Stimulated activated CD4-positive, alpha-beta T cell treated with anti-CD3 and anti-CD28 coated beads, Interleukin-1b, Interleukin-23, amount 100 ng/mL, for 1 hour (primary cell): ENCODE data around the gene IL15RA.
"Not testable (repeated sequence)": the region's sequence is repeated elsewhere in the genome, so short reads cannot be mapped to it uniquely, and the experiment has no call there.

Experiments used
- DNase-seq, 2 donors: peaks; one replicate each; pipeline ENCODE4 v3.0.0-alpha.2; 2020; ENCODE audit warnings: low read depth in 2 of 2

The IL15RA gene

GRCh38 chr10:5951167-5951711 lies 26.1 kb downstream of the IL15RA start:
- DNase-seq = no peak

GRCh38 chr10:5949009-5949759 lies 28.2 kb downstream of the IL15RA start:
- no peak for DNase-seq

GRCh38 chr10:5948208-5948585 lies 29.1 kb downstream of the IL15RA start:
- no peak for DNase-seq

- DNase-seq = no peak
Measured at GRCh38 chr10:5947471-5948207, 29.7 kb downstream of the IL15RA start.

GRCh38 chr10:5946786-5947185 lies 30.6 kb downstream of the IL15RA start:
- no peak for DNase-seq

GRCh38 chr10:5946419-5946775 lies 30.9 kb downstream of the IL15RA start:
- DNase-seq = not testable (repeated sequence)

GRCh38 chr10:5945561-5946418 lies 31.6 kb downstream of the IL15RA start:
- DNase-seq = no peak

- DNase-seq = no peak
Measured at GRCh38 chr10:5945190-5945509, 32.2 kb downstream of the IL15RA start.

- DNase-seq = no peak
Measured at GRCh38 chr10:5944389-5945189, 32.8 kb downstream of the IL15RA start.

- no peak for DNase-seq
Measured at GRCh38 chr10:5943536-5943935, 33.8 kb downstream of the IL15RA start.

GRCh38 chr10:5942474-5942873 lies 34.9 kb downstream of the IL15RA start:
- no peak for DNase-seq

GRCh38 chr10:5942001-5942400 lies 35.3 kb downstream of the IL15RA start:
- DNase-seq = no peak

- DNase-seq = no peak
Measured at GRCh38 chr10:5941579-5941978, 35.8 kb downstream of the IL15RA start.

GRCh38 chr10:5940807-5941218 lies 36.5 kb downstream of the IL15RA start:
- no peak for DNase-seq

- DNase-seq = no peak
Measured at GRCh38 chr10:5938291-5938690, 39.1 kb downstream of the IL15RA start.

GRCh38 chr10:5937016-5937415 lies 40.3 kb downstream of the IL15RA start:
- no peak for DNase-seq

- no peak for DNase-seq
Measured at GRCh38 chr10:5935628-5936027, 41.7 kb downstream of the IL15RA start.

- DNase-seq = no peak
Measured at GRCh38 chr10:5933909-5934546, 43.3 kb downstream of the IL15RA start.

- no peak for DNase-seq
Measured at GRCh38 chr10:5932345-5932744, 45.0 kb downstream of the IL15RA start.

GRCh38 chr10:5930272-5930671 lies 47.1 kb downstream of the IL15RA start:
- DNase-seq = no peak

GRCh38 chr10:5929442-5929841 lies 47.9 kb downstream of the IL15RA start:
- DNase-seq = no peak
